ENCODE measurements around the gene HAND2.

The HAND2 gene

DNA sequence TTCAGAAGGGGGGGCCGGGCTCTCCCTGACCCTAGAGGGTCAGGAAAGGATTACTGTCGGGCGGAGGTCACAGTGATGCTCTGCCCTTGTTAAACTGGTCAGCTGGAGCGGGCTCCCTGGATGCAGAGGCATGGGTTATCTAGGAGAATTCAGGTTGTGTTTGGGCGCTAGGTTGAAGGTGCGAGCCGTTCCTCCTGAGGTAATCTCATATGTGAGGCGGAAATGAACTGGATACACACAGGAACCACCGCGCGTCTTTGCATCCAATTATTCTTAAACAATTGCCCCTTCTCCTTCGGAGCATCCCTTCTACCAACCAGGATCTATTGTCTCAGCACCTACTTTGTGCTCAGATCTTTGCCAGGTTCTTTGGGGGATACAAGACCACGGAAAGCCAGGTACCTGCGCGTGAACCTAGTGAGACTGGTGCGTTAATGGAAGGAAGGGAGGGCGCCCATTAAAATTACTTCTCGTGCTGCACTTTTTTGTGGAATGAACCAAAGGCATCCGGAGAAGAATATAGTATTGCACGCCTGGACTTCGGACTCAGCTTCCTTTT lies 28.4 kb downstream of the HAND2 start:
- TF ChIP-seq, protein P1, sequence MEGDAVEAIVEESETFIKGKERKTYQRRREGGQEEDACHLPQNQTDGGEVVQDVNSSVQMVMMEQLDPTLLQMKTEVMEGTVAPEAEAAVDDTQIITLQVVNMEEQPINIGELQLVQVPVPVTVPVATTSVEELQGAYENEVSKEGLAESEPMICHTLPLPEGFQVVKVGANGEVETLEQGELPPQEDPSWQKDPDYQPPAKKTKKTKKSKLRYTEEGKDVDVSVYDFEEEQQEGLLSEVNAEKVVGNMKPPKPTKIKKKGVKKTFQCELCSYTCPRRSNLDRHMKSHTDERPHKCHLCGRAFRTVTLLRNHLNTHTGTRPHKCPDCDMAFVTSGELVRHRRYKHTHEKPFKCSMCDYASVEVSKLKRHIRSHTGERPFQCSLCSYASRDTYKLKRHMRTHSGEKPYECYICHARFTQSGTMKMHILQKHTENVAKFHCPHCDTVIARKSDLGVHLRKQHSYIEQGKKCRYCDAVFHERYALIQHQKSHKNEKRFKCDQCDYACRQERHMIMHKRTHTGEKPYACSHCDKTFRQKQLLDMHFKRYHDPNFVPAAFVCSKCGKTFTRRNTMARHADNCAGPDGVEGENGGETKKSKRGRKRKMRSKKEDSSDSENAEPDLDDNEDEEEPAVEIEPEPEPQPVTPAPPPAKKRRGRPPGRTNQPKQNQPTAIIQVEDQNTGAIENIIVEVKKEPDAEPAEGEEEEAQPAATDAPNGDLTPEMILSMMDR (IDR thresholded peaks at IDR 0.05; ENCODE audit: insufficient read depth, low read length): no peak
- TF ChIP-seq SPI1 (IDR thresholded peaks at IDR 0.05; ENCODE audit: borderline replicate concordance, low read depth) (no peak), REST (IDR thresholded peaks at IDR 0.05; ENCODE audit: insufficient replicate concordance, low read depth) (no peak), GABPA (IDR thresholded peaks at IDR 0.05; ENCODE audit: low read depth) (no peak), POLR2AphosphoS5 (IDR thresholded peaks at IDR 0.05; ENCODE audit: low read depth) (no peak)
- no peak for DNase-seq (ENCODE audit: low read depth in 1 of 2, low spot score in 1 of 2)
- no peak overlapping the region for H3K27ac ChIP-seq (replicated peaks)
- H3K27me3 ChIP-seq (ENCODE audit: insufficient read depth, poor library complexity, severe bottlenecking): peaks cover 13% of the 10 kb centered on the region
- no peak overlapping the region for H3K4me3 ChIP-seq (replicated peaks; ENCODE audit: insufficient read depth, low read length)

DNA sequence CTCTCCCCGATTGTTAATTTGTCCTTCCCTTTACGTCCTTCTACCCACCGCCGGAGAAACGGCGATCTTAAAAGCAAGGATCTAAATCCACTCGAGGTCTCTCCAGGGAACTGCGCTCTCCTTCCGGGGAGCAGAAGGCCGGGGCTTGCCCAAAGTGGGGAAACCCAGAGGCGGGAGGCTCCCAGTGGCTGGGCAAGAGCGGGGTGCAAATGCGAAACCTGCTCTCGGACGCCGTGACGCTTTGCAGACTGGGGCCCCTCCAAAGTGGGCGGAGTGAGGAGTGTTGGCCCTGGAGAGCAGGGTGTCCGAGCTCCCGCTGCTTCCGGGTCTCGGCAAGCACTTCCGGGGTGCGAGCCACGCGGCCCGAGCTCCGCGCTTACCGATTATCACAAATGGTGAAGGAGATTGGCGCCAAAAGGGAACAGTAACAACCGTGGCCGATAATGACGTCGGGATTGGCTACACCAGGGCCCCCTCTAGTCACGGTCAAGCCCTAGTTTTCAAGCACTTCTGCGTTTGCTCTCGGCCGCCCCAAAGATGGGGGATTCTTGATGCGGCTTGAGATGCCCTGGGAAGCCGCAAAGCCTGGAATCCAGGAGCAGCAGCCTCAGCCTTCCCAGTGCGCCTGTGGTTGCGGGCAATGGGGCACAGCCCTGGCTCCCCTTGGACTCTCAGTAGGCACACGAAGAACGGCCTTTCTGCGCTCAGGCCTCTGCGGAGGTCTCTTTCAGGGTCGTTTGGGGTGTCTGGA lies 29.0 kb downstream of the HAND2 start:
- no peak overlapping the region for H3K27ac ChIP-seq (replicated peaks)
- peaks cover 7% of the 10 kb centered on the region for H3K27me3 ChIP-seq (ENCODE audit: insufficient read depth, poor library complexity, severe bottlenecking)
- TF ChIP-seq REST (IDR thresholded peaks at IDR 0.05; ENCODE audit: insufficient replicate concordance, low read depth) (no peak), SPI1 (IDR thresholded peaks at IDR 0.05; ENCODE audit: borderline replicate concordance, low read depth) (no peak), GABPA (IDR thresholded peaks at IDR 0.05; ENCODE audit: low read depth) (no peak), POLR2AphosphoS5 (IDR thresholded peaks at IDR 0.05; ENCODE audit: low read depth) (no peak)
- TF ChIP-seq, protein P1 (IDR thresholded peaks at IDR 0.05; ENCODE audit: insufficient read depth, low read length): no peak
- no peak for DNase-seq (ENCODE audit: low read depth in 1 of 2, low spot score in 1 of 2)
- H3K4me3 ChIP-seq (replicated peaks; ENCODE audit: insufficient read depth, low read length): no peak overlapping the region

DNA sequence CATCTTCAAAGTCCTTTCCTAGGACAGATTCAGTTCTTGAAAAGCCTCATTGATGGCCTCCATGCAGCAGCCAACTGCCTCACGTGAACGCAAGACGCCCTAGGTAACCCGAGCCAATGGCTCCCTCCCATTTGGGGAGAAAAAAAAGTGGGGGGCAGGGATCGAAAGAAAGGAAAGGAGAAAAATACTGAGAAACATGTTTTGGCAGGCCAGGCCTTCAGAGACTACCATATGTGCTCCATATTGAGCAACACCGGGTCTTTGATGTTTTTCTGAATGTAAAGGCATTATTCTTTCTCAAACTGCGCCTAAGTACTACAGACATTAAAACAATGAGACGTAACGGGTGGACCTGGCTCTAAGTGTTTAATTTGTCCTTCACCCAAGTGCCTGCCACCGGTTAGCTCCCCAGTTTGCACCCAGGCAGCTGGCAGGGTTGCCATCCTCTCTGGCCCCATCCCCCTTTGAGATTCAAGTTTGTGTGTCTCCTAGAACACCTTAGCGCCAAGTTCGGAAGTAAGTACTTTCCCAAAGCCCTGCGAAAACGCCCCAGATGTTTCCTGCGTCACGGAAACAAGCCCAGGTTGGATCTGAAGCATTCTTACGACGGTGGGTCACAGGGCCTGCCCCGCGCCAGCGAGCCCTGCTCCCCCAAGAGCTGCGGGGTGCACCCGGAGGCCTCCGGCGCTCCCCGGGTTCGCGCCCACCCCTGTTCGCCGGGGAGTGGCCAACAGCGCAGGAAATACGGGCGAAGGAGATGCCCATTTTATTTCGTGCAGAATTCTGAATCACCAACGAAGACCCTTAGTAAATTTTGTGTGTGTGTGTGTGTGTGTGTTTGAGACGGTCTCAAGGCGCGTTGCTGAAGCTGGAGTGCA lies 30.1 kb downstream of the HAND2 start:
- Histone ChIP-seq H3K27ac (replicated peaks) (no peak overlapping the region), H3K27me3 (ENCODE audit: insufficient read depth, poor library complexity, severe bottlenecking) (peaks cover 7% of the 10 kb centered on the region), H3K4me3 (replicated peaks; ENCODE audit: insufficient read depth, low read length) (no peak overlapping the region)
- DNase-seq (ENCODE audit: low read depth in 1 of 2, low spot score in 1 of 2): no peak
- no peak for TF ChIP-seq REST (IDR thresholded peaks at IDR 0.05; ENCODE audit: insufficient replicate concordance, low read depth)
- TF ChIP-seq GABPA (IDR thresholded peaks at IDR 0.05; ENCODE audit: low read depth): no peak
- TF ChIP-seq POLR2AphosphoS5 (IDR thresholded peaks at IDR 0.05; ENCODE audit: low read depth): no peak
- no peak for TF ChIP-seq SPI1 (IDR thresholded peaks at IDR 0.05; ENCODE audit: borderline replicate concordance, low read depth)
- TF ChIP-seq, protein P1 (IDR thresholded peaks at IDR 0.05; ENCODE audit: insufficient read depth, low read length): no peak

Data from HL-60 (cell line).